ENCODE results near the gene FRAT2. TPM values are rescaled to one million over a fixed set of nuclear protein-coding genes. Genes with fewer than 3 reads are reported as not detected.
A peak's percentile ranks its signal among the peaks of the same experiment; 100 is the strongest.

The FRAT2 gene
- total and polyA plus RNA-seq, 2 of the 13 experiments (the other 11 are each of a cell fraction or from before 2014, with no cell fraction given), result 7.2 to 14.1 TPM

DNA sequence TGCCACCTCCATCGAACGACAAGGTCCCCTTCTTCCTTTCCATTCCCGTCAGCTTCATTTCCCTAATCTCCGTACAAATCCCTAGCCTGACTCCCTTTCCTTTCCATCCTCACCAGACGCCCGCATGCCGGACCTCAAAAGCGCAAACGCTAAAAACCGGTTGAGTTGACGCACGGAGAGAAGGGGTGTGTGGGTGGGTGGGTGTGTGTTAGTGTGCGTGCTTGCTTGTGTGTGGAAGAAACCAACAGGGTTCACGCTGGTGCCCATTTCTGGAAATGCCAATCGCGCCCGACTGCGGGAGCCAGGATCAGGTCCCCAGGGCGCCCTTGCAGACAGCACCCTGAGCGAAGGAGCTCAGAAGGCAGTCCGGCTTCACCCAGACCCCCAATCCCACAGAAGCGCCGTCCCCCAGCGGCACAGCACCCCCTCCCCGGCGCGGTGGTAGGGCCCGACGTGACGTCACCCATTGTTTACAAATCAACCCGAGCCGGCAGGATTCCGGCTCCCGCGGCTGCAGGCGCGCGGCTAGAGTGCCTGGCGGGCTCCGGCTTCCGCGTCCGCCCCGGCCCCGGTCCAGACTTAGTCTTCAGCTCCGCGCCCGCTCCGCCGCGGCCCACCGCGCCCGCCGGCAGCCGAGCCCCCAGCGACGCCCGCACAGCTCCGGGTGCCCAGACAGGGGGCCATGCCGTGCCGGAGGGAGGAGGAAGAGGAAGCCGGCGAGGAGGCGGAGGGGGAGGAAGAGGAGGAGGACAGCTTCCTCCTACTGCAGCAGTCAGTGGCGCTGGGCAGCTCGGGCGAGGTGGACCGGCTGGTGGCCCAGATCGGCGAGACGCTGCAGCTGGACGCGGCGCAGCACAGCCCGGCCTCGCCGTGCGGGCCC lies 15.5 kb downstream of the FRAT2 start, which contains the start of gene FRAT1 (continued):
- TF ChIP-seq ZNF747 (CRISPR knock-in tag; IDR thresholded peaks at IDR 0.05; ENCODE audit: borderline replicate concordance) (no peak), ZNF788 (CRISPR knock-in tag; IDR thresholded peaks at IDR 0.05; ENCODE audit: borderline replicate concordance) (peak; percentile 52; the same call in 1 of the 2 replicates), SRSF9 (IDR thresholded peaks at IDR 0.05; ENCODE audit: borderline replicate concordance, insufficient read depth, low read depth, low read length, poor library complexity, severe bottlenecking) (no peak), TARDBP (CRISPR knock-in tag; IDR thresholded peaks at IDR 0.05) (no peak), ZNF530 (CRISPR knock-in tag; IDR thresholded peaks at IDR 0.05; ENCODE audit: low read depth) (no peak), ZKSCAN8 (CRISPR knock-in tag; IDR thresholded peaks at IDR 0.05; ENCODE audit: borderline replicate concordance) (no peak), SIN3B (IDR thresholded peaks at IDR 0.05; ENCODE audit: low read length) (no peak), RFXANK (CRISPR knock-in tag; IDR thresholded peaks at IDR 0.05) (no peak), ZSCAN30 (CRISPR knock-in tag; IDR thresholded peaks at IDR 0.05) (no peak), SAFB2 (CRISPR knock-in tag; IDR thresholded peaks at IDR 0.05; ENCODE audit: borderline replicate concordance, low read depth) (no peak), RFX5 (IDR thresholded peaks at IDR 0.05; ENCODE audit: low read depth, low read length) (0 out of 2 replicates have a peak, but pooled peaks have one; percentile 30), ZNF441 (CRISPR knock-in tag; IDR thresholded peaks at IDR 0.05; ENCODE audit: borderline replicate concordance) (no peak), HMGXB4 (CRISPR knock-in tag; IDR thresholded peaks at IDR 0.05; ENCODE audit: borderline replicate concordance in 1 of 2, low read depth in 1 of 2) (no peak), ZNF543 (CRISPR knock-in tag; IDR thresholded peaks at IDR 0.05) (0 out of 2 replicates have a peak, but pooled peaks have one; percentile 15), ZMYM3 (CRISPR knock-in tag; IDR thresholded peaks at IDR 0.05) (no peak), HDAC6 (IDR thresholded peaks at IDR 0.05; ENCODE audit: low read depth, low read length) (no peak), ZNF629 (CRISPR knock-in tag; conservative IDR thresholded peaks at IDR 0.05) (0 out of 2 replicates have a peak, but pooled peaks have one; percentile 11), STAG1 (CRISPR knock-in tag; IDR thresholded peaks at IDR 0.05) (no peak), SNAPC2 (CRISPR knock-in tag; IDR thresholded peaks at IDR 0.05) (0 out of 2 replicates have a peak, but pooled peaks have one; percentile 34), ZNF672 (CRISPR knock-in tag; IDR thresholded peaks at IDR 0.05) (no peak), ZNF776 (CRISPR knock-in tag; IDR thresholded peaks at IDR 0.05) (no peak; the same call in 1 of the 2 replicates), NR2F6 (IDR thresholded peaks at IDR 0.05) (no peak), NR2F6 (CRISPR knock-in tag; IDR thresholded peaks at IDR 0.05) (no peak), SIX1 (CRISPR knock-in tag; IDR thresholded peaks at IDR 0.05; ENCODE audit: borderline replicate concordance) (no peak)
- TF ChIP-seq, protein P1, sequence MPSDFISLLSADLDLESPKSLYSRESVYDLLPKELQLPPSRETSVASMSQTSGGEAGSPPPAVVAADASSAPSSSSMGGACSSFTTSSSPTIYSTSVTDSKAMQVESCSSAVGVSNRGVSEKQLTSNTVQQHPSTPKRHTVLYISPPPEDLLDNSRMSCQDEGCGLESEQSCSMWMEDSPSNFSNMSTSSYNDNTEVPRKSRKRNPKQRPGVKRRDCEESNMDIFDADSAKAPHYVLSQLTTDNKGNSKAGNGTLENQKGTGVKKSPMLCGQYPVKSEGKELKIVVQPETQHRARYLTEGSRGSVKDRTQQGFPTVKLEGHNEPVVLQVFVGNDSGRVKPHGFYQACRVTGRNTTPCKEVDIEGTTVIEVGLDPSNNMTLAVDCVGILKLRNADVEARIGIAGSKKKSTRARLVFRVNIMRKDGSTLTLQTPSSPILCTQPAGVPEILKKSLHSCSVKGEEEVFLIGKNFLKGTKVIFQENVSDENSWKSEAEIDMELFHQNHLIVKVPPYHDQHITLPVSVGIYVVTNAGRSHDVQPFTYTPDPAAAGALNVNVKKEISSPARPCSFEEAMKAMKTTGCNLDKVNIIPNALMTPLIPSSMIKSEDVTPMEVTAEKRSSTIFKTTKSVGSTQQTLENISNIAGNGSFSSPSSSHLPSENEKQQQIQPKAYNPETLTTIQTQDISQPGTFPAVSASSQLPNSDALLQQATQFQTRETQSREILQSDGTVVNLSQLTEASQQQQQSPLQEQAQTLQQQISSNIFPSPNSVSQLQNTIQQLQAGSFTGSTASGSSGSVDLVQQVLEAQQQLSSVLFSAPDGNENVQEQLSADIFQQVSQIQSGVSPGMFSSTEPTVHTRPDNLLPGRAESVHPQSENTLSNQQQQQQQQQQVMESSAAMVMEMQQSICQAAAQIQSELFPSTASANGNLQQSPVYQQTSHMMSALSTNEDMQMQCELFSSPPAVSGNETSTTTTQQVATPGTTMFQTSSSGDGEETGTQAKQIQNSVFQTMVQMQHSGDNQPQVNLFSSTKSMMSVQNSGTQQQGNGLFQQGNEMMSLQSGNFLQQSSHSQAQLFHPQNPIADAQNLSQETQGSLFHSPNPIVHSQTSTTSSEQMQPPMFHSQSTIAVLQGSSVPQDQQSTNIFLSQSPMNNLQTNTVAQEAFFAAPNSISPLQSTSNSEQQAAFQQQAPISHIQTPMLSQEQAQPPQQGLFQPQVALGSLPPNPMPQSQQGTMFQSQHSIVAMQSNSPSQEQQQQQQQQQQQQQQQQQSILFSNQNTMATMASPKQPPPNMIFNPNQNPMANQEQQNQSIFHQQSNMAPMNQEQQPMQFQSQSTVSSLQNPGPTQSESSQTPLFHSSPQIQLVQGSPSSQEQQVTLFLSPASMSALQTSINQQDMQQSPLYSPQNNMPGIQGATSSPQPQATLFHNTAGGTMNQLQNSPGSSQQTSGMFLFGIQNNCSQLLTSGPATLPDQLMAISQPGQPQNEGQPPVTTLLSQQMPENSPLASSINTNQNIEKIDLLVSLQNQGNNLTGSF (CRISPR knock-in tag; IDR thresholded peaks at IDR 0.05), result no peak
